Measurements from ENCODE around the gene IL20RB. TPM values are rescaled to one million over a fixed set of nuclear protein-coding genes. Genes with fewer than 3 reads are reported as not detected.

The IL20RB gene
- total and polyA plus RNA-seq, 10 donors = 0.33 to 3.1 (median 0.85) TPM

DNA sequence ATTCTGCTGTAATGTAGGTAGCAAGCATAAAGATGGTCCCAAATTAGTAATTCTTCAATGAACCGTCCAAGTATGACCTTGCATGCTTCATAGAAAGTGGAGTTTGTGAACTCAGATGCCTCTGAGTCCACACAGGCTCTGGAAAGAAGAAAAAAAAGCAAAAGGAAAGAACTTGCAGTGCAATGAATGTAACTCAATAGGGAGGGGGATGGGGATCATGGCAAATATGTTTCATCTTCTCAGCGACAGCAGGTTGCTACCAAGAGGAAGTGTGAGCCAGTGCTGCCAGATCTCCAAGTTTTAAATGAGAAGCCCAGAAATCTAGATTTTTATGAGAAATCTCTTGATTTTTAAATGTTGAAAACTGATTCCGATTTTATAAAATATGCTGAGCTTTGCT lies 50.3 kb downstream of the IL20RB start:
- no peak overlapping the region for H3K27ac ChIP-seq
- TF ChIP-seq, protein P1, sequence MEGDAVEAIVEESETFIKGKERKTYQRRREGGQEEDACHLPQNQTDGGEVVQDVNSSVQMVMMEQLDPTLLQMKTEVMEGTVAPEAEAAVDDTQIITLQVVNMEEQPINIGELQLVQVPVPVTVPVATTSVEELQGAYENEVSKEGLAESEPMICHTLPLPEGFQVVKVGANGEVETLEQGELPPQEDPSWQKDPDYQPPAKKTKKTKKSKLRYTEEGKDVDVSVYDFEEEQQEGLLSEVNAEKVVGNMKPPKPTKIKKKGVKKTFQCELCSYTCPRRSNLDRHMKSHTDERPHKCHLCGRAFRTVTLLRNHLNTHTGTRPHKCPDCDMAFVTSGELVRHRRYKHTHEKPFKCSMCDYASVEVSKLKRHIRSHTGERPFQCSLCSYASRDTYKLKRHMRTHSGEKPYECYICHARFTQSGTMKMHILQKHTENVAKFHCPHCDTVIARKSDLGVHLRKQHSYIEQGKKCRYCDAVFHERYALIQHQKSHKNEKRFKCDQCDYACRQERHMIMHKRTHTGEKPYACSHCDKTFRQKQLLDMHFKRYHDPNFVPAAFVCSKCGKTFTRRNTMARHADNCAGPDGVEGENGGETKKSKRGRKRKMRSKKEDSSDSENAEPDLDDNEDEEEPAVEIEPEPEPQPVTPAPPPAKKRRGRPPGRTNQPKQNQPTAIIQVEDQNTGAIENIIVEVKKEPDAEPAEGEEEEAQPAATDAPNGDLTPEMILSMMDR (IDR thresholded peaks at IDR 0.05 in 8 of 11, conservative IDR thresholded peaks at IDR 0.05 in 3 of 11) = no peak
- no peak for TF ChIP-seq POLR2A (IDR thresholded peaks at IDR 0.05)
- TF ChIP-seq POLR2AphosphoS5 (IDR thresholded peaks at IDR 0.05) = no peak
- intact Hi-C loops (cut with DNase I; ENCODE audit: low total_unique reads) = no loop called here

DNA sequence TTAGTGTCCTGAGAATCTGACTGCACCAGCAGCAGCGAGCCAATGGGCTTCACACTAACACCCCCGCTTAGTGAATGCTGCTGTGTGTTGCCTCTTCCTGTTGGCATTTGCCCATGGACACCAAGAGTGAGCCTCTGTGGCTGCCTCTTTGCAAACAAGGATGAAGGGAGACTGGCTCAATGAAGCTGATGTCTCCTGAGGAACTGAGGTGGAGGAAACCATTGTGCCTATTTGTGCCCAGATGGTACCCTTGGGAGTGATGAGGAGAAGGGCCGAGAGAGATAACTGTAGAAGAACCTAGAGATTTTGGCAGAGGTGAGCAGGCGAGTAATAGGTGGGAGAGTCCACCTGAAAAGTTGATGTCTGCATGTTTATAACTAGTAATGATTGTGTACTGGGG lies 51.2 kb downstream of the IL20RB start:
- Histone ChIP-seq H3K36me3 (no peaks in the 10 kb centered on the region), H3K4me1 (peaks cover 0 to 6% (median 5%) of the 10 kb centered on the region in 6 donors), H3K27ac (no peak overlapping the region), H3K4me3 (no peak overlapping the region), H3K27me3 (replicated peaks in 1 of 7) (no peaks in the 10 kb centered on the region), H3K9me3 (no peaks in the 10 kb centered on the region)
- intact Hi-C loops (cut with DNase I; ENCODE audit: low total_unique reads) = no loop called here
- no peak for DNase-seq
- WGBS, 5 donors = 87 to 96% (median 93%) methylated on average over 4 of the region's 4 CpGs
- TF ChIP-seq, protein P1 (IDR thresholded peaks at IDR 0.05 in 8 of 11, conservative IDR thresholded peaks at IDR 0.05 in 3 of 11) = no peak
- TF ChIP-seq POLR2A (IDR thresholded peaks at IDR 0.05) = no peak
- TF ChIP-seq POLR2AphosphoS5 (IDR thresholded peaks at IDR 0.05) = no peak

More for the DNA sequence above, 50.3 kb downstream of the IL20RB start:
- H3K9me3 ChIP-seq = no peaks in the 10 kb centered on the region
- H3K27me3 ChIP-seq (replicated peaks in 1 of 7) = no peaks in the 10 kb centered on the region
- H3K4me3 ChIP-seq = no peak overlapping the region
- no peak for DNase-seq
- WGBS, 5 donors = 60 to 69% (median 69%) methylated on average over 3 of the region's 3 CpGs
- peaks cover 0 to 5% (median 0%) of the 10 kb centered on the region in 6 donors for H3K4me1 ChIP-seq
- no peaks in the 10 kb centered on the region for H3K36me3 ChIP-seq

DNA sequence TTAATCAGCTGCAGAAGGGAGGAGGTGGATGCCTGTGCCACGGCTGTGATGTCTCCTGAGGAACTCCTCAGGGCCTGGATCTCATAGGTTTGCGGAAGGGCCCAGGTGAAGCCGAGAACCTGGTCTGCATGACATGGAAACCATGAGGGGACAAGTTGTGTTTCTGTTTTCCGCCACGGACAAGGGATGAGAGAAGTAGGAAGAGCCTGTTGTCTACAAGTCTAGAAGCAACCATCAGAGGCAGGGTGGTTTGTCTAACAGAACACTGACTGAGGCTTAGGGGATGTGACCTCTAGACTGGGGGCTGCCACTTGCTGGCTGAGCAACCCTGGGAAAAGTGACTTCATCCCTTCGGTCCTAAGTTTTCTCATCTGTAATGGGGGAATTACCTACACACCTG lies 52.4 kb downstream of the IL20RB start:
- H3K4me1 ChIP-seq = peaks cover 2 to 14% (median 11%) of the 10 kb centered on the region in 6 donors
- H3K9me3 ChIP-seq = no peaks in the 10 kb centered on the region
- intact Hi-C loops (cut with DNase I; ENCODE audit: low total_unique reads) = loop anchor here (5.0 to 10.0 kb wide), 3 partner anchors 253 to 933 kb away; no protein-coding TSS in a partner anchor
- no peak for DNase-seq
- no peaks in the 10 kb centered on the region for H3K27me3 ChIP-seq (replicated peaks in 1 of 7)
- H3K36me3 ChIP-seq = no peaks in the 10 kb centered on the region
- WGBS, 5 donors = 94 to 97% (median 95%) methylated on average over 4 to 6 of the region's 6 CpGs
- no peak overlapping the region for H3K4me3 ChIP-seq
- TF ChIP-seq POLR2AphosphoS5 (IDR thresholded peaks at IDR 0.05) = no peak
- TF ChIP-seq, protein P1 (IDR thresholded peaks at IDR 0.05 in 8 of 11, conservative IDR thresholded peaks at IDR 0.05 in 3 of 11) = no peak
- no peak for TF ChIP-seq POLR2A (IDR thresholded peaks at IDR 0.05)
- H3K27ac ChIP-seq = no peak overlapping the region

DNA sequence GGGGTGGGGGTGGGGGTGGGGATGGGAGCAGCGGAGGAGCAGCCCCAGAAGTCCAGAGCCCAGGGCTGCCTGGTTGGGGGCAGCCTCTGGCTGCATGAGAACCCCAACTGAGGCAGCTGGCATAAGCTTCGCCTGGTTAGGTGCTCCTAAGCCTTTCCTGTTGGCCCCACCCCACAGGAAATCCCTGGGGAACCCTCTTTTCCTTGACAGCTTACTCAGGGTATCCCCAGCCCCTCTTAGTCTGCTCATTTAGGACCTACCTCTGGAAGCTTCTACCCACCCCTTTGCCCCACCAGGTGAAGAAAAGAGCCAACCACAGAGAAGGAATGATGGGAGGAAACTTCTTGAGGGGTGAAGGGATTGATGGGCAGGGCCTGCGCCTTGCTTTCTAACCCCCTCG lies 53.4 kb downstream of the IL20RB start:
- no peak for DNase-seq
- Histone ChIP-seq H3K4me3 (no peak overlapping the region), H3K27ac (no peak overlapping the region), H3K9me3 (no peaks in the 10 kb centered on the region), H3K27me3 (replicated peaks in 1 of 7) (no peaks in the 10 kb centered on the region), H3K36me3 (no peaks in the 10 kb centered on the region), H3K4me1 (peaks cover 2 to 14% (median 11%) of the 10 kb centered on the region in 6 donors)
- TF ChIP-seq, protein P1 (IDR thresholded peaks at IDR 0.05 in 8 of 11, conservative IDR thresholded peaks at IDR 0.05 in 3 of 11) = no peak
- TF ChIP-seq POLR2A (IDR thresholded peaks at IDR 0.05) (no peak), POLR2AphosphoS5 (IDR thresholded peaks at IDR 0.05) (no peak)
- 78 to 85% (median 81%) methylated on average over 4 of the region's 4 CpGs for whole genome bisulfite sequencing, 5 donors
- intact Hi-C loops (cut with DNase I; ENCODE audit: low total_unique reads) = loop anchor here (5.0 to 10.0 kb wide), 3 partner anchors 254 to 934 kb away; no protein-coding TSS in a partner anchor

Data from spleen (tissue), 11 donors.